ENCODE data around the gene ADGRV1. TPM values are rescaled to one million over a fixed set of nuclear protein-coding genes. Genes with fewer than 3 reads are reported as not detected.

ADGRV1 gene
- total RNA-seq, 4 donors from 2014 or later: 0.28 to 6.5 (median 3.7) TPM

- no peak for TF ChIP-seq CTCF (IDR thresholded peaks at IDR 0.05)
- no peak for TF ChIP-seq POLR2A (IDR thresholded peaks at IDR 0.05)
Measured at GRCh38 chr5:91024206-91024605, 465.6 kb downstream of the ADGRV1 start.

GRCh38 chr5:91024727-91025126 lies 466.1 kb downstream of the ADGRV1 start:
- no peak for DNase-seq
- no peaks in the 10 kb centered on the region for H3K36me3 ChIP-seq
- H3K4me3 ChIP-seq: no peak overlapping the region
- H3K9me3 ChIP-seq: no peaks in the 10 kb centered on the region
- no peaks in the 10 kb centered on the region for H3K27me3 ChIP-seq
- peaks cover 0 to 31% (median 0%) of the 10 kb centered on the region in 4 donors for H3K4me1 ChIP-seq
- TF ChIP-seq CTCF (IDR thresholded peaks at IDR 0.05) (no peak), POLR2A (IDR thresholded peaks at IDR 0.05) (no peak)
- H3K27ac ChIP-seq: no peak overlapping the region

More at GRCh38 chr5:91024206-91024605, 465.6 kb downstream of the ADGRV1 start:
- H3K36me3 ChIP-seq: no peaks in the 10 kb centered on the region
- peaks cover 0 to 31% (median 0%) of the 10 kb centered on the region in 4 donors for H3K4me1 ChIP-seq
- no peaks in the 10 kb centered on the region for H3K27me3 ChIP-seq
- no peaks in the 10 kb centered on the region for H3K9me3 ChIP-seq
- DNase-seq: no peak
- H3K27ac ChIP-seq: no peak overlapping the region
- no peak overlapping the region for H3K4me3 ChIP-seq

GRCh38 chr5:91025449-91025848 lies 466.9 kb downstream of the ADGRV1 start:
- Histone ChIP-seq H3K9me3 (no peaks in the 10 kb centered on the region), H3K4me1 (peaks cover 0 to 31% (median 0%) of the 10 kb centered on the region in 4 donors), H3K36me3 (no peaks in the 10 kb centered on the region), H3K27ac (no peak overlapping the region), H3K27me3 (no peaks in the 10 kb centered on the region), H3K4me3 (no peak overlapping the region)
- no peak for DNase-seq
- TF ChIP-seq POLR2A (IDR thresholded peaks at IDR 0.05): no peak
- TF ChIP-seq CTCF (IDR thresholded peaks at IDR 0.05): no peak

- H3K27me3 ChIP-seq: no peaks in the 10 kb centered on the region
- H3K4me3 ChIP-seq: no peak overlapping the region
- TF ChIP-seq CTCF (IDR thresholded peaks at IDR 0.05) (no peak), POLR2A (IDR thresholded peaks at IDR 0.05) (no peak)
- peaks cover 0 to 31% (median 0%) of the 10 kb centered on the region in 4 donors for H3K4me1 ChIP-seq
- H3K36me3 ChIP-seq: no peaks in the 10 kb centered on the region
- H3K27ac ChIP-seq: no peak overlapping the region
- H3K9me3 ChIP-seq: no peaks in the 10 kb centered on the region
- DNase-seq: no peak
Measured at GRCh38 chr5:91025956-91026355, 467.4 kb downstream of the ADGRV1 start.

- Histone ChIP-seq H3K36me3 (no peaks in the 10 kb centered on the region), H3K9me3 (no peaks in the 10 kb centered on the region), H3K4me3 (no peak overlapping the region), H3K27ac (no peak overlapping the region), H3K27me3 (no peaks in the 10 kb centered on the region), H3K4me1 (peaks cover 0 to 31% (median 0%) of the 10 kb centered on the region in 4 donors)
- TF ChIP-seq CTCF (IDR thresholded peaks at IDR 0.05) (no peak), POLR2A (IDR thresholded peaks at IDR 0.05) (no peak)
- no peak for DNase-seq
Measured at GRCh38 chr5:91026466-91026865, 467.9 kb downstream of the ADGRV1 start.

All from Peyer's patch (tissue), 4 donors.